ENCODE data around the gene R3HCC1L.
"Not testable (repeated sequence)": the region's sequence is repeated elsewhere in the genome, so short reads cannot be mapped to it uniquely, and the experiment has no call there.

The R3HCC1L gene

GRCh38 chr10:98182351-98182915 is 48.0 kb downstream of the R3HCC1L start:
- not testable (repeated sequence) for DNase-seq

GRCh38 chr10:98186681-98187080 is 52.2 kb downstream of the R3HCC1L start:
- no peak for DNase-seq

DNA sequence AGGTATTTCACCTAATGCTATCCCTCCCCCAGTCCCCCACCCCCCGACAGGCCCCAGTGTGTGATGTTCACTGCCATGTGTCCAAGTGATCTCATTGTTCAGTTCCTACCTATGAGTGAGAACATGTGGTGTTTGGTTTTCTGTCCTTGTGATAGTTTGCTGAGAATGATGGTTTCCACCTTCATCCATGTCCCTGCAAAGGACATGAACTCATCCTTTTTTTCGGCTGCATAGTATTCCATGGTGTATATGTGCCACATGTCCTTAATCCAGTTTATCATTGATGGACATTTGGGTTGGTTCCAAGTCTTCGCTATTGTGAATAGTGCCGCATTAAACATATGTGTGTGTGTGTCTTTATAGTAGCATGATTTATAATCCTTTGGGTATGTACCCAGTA is 56.3 kb downstream of the R3HCC1L start:
- DNase-seq: not testable (repeated sequence)

- DNase-seq: no peak
Observed at GRCh38 chr10:98193037-98193436, 58.6 kb downstream of the R3HCC1L start.

- no peak for DNase-seq
Observed at GRCh38 chr10:98194633-98195032, 60.2 kb downstream of the R3HCC1L start.

- DNase-seq: no peak
Observed at GRCh38 chr10:98195120-98195519, 60.7 kb downstream of the R3HCC1L start.

GRCh38 chr10:98196985-98197384 is 62.5 kb downstream of the R3HCC1L start:
- DNase-seq: no peak

DNA sequence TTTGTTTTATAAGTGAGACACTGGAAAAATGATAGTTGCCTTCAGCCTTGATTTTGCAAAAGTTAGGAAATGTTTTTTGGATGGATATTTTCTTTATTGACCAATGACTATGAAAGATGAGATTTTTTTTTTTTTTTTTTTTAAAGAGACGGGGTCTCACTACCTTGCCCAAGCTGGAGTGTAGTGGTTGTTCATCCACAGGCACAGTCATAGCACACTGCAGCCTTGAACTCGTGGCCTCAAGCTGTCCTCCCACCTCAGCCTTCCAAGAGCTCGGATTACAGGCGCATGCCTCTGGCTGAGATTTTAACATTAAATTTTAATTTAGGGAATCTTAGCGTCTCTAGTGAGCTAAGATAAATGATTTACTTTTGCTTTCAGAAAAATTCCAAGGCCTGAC is 67.3 kb downstream of the R3HCC1L start:
- DNase-seq: no peak

- DNase-seq: no peak
Observed at GRCh38 chr10:98202378-98202777, 67.9 kb downstream of the R3HCC1L start.

DNA sequence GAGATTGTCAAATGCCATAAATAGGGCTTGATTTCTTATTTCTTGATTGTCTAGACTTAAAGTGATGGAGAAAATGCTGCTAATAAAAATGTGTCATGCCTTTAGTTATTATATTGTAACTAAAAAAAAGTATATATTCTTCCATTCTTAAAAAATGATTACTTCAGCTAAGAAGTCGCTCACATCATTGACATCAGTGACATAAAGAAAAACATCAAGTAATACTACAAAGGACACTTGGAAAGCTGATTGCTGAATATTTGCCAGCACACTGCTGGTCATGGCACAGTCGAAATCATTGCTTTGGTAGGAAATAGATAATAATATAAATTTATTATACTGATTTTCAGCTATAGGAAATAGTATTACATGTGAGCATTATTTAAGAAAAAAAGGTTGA is 70.9 kb downstream of the R3HCC1L start:
- DNase-seq: no peak

DNA sequence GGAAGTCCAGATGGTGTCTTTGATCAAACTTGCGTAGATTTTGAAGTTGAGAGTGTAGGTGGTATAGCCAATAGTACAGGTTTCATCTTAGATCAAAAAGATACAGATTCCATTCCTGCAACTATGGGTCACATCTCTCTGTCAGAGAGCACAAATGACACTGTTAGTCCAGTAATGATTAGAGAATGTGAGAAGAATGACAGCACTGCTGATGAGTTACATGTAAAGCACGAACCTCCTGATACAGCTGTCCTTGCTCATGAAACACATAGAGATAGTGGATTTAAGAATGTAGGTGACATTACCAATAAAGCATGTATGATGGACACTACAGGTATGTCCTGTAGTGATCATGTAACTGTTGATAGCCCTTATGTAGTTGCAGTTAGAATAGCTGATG is 74.5 kb downstream of the R3HCC1L start:
- no peak for DNase-seq

- DNase-seq: no peak
Observed at GRCh38 chr10:98209441-98209840, 75.0 kb downstream of the R3HCC1L start.

GRCh38 chr10:98212196-98212595 is 77.7 kb downstream of the R3HCC1L start:
- DNase-seq: no peak

DNA sequence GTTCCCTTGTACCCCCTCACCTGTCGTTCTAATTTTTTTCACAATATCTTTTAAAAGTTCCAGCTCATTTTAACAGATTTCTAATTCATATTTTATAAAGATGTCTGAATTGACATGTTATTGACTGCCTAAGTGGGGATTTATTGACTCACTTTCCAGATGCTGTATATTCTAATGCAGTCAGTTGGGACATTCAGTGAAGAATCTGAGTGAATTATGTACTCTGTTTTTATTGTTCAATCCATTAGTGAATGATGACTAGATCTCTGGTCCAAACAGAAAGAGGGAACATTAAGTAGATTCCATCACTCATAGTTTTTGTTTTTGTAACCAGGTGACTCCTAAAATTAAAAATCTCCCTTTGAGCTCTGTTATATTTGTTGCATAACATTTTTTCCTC is 79.3 kb downstream of the R3HCC1L start:
- no peak for DNase-seq

DNA sequence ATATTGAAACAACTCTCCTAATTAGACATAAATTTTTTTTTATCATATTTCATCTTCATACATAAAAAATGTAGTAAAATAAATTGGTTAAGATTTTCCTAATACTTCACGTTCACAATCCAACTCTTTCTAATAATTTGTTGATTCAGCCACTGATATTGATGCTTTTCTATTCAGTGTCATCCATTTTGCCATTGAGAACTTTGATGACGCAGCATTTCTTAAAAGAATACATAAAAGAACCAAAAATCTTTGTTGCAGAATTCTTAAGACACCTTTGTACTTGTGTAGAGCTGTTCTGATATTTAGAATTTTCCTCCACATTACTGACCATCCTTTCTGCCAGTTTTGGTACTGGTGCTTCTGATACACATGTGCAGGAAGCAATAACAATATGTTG is 80.9 kb downstream of the R3HCC1L start:
- DNase-seq: no peak

DNA sequence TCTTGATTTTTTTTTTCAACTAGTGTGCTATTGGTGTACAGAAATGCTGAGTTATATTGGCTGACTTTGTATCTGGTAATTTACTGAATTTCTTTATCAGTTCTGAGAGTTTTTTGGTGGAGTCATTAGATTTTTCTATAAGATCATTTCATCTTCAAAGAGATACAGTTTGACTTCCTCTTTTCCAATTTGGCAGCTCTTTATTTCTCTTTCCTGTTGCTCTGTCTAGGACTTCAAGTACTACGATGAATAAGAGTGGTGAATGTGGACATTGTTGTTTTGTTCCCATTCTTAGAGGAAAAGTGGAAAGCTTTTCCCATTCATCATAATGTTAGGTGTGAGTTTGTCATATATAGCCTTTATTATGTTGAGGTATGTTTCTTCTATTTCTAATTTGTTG is 83.3 kb downstream of the R3HCC1L start:
- DNase-seq: no peak

- no peak for DNase-seq
Observed at GRCh38 chr10:98223874-98224273, 89.4 kb downstream of the R3HCC1L start.

DNA sequence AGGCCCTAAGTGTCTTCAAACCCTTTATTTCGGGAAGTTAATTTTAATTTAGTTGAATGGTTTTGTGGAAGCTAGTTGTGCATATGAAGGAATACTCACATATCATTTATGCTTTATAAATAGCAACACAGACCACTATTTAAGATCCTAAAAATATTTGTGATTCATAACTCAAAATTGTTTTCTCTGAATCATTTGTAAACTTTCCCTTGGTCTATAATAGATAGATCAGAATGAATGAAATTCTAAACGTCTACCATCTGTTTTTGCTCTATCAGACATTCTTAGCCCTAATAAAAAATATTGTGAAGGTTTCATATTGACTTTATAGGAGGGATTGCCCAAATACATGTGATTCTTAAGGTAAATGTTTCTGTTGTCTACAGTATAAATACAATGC is 90.1 kb downstream of the R3HCC1L start:
- DNase-seq: no peak

- DNase-seq: no peak
Observed at GRCh38 chr10:98224996-98225395, 90.5 kb downstream of the R3HCC1L start.

GRCh38 chr10:98226508-98227144 is 92.2 kb downstream of the R3HCC1L start:
- no peak for DNase-seq

DNA sequence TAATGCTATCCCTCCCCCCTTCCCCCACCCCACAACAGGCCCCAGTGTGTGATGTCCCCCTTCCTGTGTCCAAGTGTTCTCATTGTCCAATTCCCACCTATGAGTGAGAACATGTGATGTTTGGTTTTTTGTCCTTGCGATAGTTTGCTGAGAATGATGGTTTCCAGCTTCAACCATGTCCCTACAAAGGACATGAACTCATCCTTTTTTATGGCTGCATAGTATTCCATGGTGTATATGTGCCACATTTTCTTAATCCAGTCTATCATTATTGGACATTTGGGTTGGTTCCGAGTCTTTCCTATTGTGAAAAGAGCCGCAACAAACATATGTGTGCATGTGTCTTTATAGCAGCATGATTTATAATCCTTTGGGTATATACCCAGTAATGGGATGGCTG is 93.3 kb downstream of the R3HCC1L start:
- DNase-seq: not testable (repeated sequence)

DNA sequence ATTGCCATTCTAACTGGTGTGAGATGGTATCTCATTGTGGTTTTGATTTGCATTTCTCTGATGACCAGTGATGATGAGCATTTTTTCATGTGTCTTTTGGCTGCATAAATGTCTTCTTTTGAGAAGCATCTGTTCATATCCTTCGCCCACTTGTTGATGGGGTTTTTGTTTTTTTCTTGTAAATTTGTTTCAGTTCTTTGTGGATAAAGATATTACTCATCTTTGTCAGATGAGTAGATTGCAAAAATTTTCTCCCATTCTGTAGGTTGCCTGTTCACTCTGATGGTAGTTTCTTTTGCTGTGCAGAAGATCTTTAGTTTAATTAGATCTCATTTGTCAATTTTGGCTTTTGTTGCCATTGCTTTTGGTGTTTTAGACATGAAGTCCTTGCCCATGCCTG is 93.8 kb downstream of the R3HCC1L start:
- not testable (repeated sequence) for DNase-seq

GRCh38 chr10:98231417-98231816 is 97.0 kb downstream of the R3HCC1L start:
- DNase-seq: no peak

- no peak for DNase-seq
Observed at GRCh38 chr10:98235846-98236245, 101.4 kb downstream of the R3HCC1L start.

DNA sequence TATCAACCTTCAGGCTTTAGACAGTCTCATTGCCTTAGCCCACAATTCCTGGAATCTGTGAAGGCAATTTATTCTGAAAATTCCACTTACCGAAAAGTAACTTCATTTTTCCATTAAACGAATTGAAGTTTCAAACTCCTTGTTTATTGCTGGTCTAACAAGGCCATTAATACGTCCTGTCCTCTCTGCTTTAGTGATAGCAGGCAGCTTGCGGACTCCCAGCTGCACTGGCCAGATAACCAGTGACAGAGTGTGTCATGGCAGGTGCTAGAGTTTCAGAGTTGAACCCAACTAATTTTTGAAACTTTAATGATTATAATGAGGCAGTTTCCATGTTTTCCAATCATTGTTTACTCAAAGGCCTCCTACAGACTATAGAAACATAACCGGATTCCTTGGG is 102.4 kb downstream of the R3HCC1L start:
- DNase-seq: no peak

Data from SHP77 treated with DMSO at 0.1 percent for 48 hours (cell line).